KOPT-K1 (cell line): Measurements from ENCODE around the gene GRHPR.
A peak's percentile ranks its signal among the peaks of the same experiment; 100 is the strongest.
"Not testable (repeated sequence)": the region's sequence is repeated elsewhere in the genome, so short reads cannot be mapped to it uniquely, and the experiment has no call there.

Experiments
- H3K27ac ChIP-seq: fragments of 200-600 bp; sonication (generic); 2 replicates; pipeline ENCODE4 v1.5.1; 2016; ENCODE audit warnings: antibody characterized with exemption, mild to moderate bottlenecking, low read depth, low read length; ENCODE audit not compliant: poor library complexity, severe bottlenecking
- H3K36me3 ChIP-seq: fragments of 200-600 bp; sonication (generic); 2 replicates; pipeline ENCODE4 v1.5.1; 2017; ENCODE audit warnings: antibody characterized with exemption, mild to moderate bottlenecking, low read length, moderate library complexity; ENCODE audit not compliant: insufficient read depth
- H3K9me3 ChIP-seq: fragments of 200-600 bp; sonication (generic); 2 replicates; pipeline ENCODE4 v1.5.1; 2017; ENCODE audit warnings: antibody characterized with exemption, low read length, mild to moderate bottlenecking; ENCODE audit not compliant: insufficient read depth, poor library complexity, severe bottlenecking

The GRHPR gene

GRCh38 chr9:37425298-37425752 lies 2.8 kb downstream of the GRHPR start:
- Histone ChIP-seq H3K9me3 (no peaks in the 10 kb centered on the region), H3K36me3 (peaks cover 46% of the 10 kb centered on the region; the same call in 1 of the 2 replicates), H3K27ac (peak overlapping the region; percentile 45)

GRCh38 chr9:37426431-37426830 lies 3.9 kb downstream of the GRHPR start:
- not testable (repeated sequence) for H3K9me3 ChIP-seq, H3K27ac ChIP-seq
- H3K36me3 ChIP-seq, result peaks cover 57% of the 10 kb centered on the region; the same call in 1 of the 2 replicates

DNA sequence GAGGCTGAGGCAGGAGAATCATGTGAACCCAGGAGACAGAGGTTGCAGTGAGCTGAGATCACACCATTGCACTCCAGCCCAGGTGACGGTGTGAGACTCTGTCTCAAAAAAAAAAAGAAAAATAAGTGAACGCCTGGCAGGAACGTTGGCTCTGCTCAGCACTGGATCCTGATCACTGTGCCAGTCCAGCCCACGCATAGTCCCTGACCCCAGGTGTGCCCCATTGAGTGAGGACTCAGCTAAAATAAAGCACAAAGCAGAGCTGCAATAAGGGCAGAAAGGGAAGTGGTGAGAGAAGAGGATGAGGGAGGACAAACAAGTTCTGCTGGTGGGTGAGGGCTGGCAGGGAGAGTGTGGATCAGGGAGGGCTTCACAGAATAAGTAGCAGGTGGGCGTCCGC lies 4.3 kb downstream of the GRHPR start:
- H3K27ac ChIP-seq, result no peak overlapping the region
- peaks cover 61% of the 10 kb centered on the region; the same call in 1 of the 2 replicates for H3K36me3 ChIP-seq
- H3K9me3 ChIP-seq, result no peaks in the 10 kb centered on the region

- Histone ChIP-seq H3K27ac (no peak overlapping the region), H3K9me3 (no peaks in the 10 kb centered on the region), H3K36me3 (peaks cover 67% of the 10 kb centered on the region; the same call in 1 of the 2 replicates)
Measured at GRCh38 chr9:37428345-37428744, 5.8 kb downstream of the GRHPR start.

- Histone ChIP-seq H3K9me3 (no peaks in the 10 kb centered on the region), H3K36me3 (peaks cover 78% of the 10 kb centered on the region; the same call in 1 of the 2 replicates), H3K27ac (no peak overlapping the region)
Measured at GRCh38 chr9:37429441-37430285, 7.2 kb downstream of the GRHPR start.

- peaks cover 87% of the 10 kb centered on the region for H3K36me3 ChIP-seq
Measured at GRCh38 chr9:37430841-37431597, 8.5 kb downstream of the GRHPR start.

GRCh38 chr9:37432020-37432419 lies 9.5 kb downstream of the GRHPR start:
- H3K36me3 ChIP-seq, result peaks cover 88% of the 10 kb centered on the region
- H3K27ac ChIP-seq, result no peak overlapping the region
- H3K9me3 ChIP-seq, result no peaks in the 10 kb centered on the region

More at GRCh38 chr9:37430841-37431597, 8.5 kb downstream of the GRHPR start:
- Histone ChIP-seq H3K27ac (no peak overlapping the region), H3K9me3 (no peaks in the 10 kb centered on the region)

- Histone ChIP-seq H3K9me3 (no peaks in the 10 kb centered on the region), H3K36me3 (peaks cover 88% of the 10 kb centered on the region), H3K27ac (no peak overlapping the region)
Measured at GRCh38 chr9:37433867-37434371, 11.4 kb downstream of the GRHPR start.

DNA sequence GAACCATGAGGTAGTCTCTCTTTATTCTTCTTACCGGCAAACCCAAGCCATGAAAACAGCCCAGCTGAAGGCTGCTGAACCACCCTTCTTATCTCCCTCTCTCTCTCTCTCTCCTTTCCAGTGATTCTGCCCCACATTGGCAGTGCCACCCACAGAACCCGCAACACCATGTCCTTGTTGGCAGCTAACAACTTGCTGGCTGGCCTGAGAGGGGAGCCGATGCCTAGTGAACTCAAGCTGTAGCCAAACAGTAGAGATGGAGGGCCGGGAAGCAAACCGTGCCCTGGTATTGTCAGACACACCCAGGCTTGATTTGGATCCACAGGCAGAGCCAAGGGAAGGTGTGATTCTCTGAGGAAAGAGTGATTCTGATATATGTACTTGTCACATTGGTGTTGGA lies 14.0 kb downstream of the GRHPR start:
- H3K36me3 ChIP-seq, result peaks cover 88% of the 10 kb centered on the region
- H3K9me3 ChIP-seq, result no peaks in the 10 kb centered on the region
- H3K27ac ChIP-seq, result no peak overlapping the region

- H3K36me3 ChIP-seq, result peaks cover 88% of the 10 kb centered on the region
- H3K9me3 ChIP-seq, result no peaks in the 10 kb centered on the region
- H3K27ac ChIP-seq, result no peak overlapping the region
Measured at GRCh38 chr9:37437010-37437409, 14.5 kb downstream of the GRHPR start.

DNA sequence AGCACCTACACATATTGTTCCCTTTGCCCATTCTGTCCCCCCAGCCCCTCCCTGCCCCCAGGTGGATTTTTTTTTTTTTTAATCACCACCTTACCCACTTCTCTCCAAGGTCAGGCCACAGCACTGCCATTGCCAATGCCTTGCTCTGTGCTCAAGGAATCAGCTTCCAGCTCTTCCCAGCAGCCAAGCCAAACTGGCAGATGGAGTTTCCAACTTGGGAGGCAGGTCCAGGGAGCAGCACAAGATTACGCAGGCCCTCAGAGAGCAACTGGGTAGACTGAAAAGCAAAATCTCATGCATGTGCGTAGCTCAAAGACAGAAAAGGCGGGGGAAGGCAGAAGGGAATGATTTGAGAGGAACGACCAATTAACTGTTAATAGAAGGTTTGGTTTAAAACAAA lies 15.1 kb downstream of the GRHPR start:
- peaks cover 93% of the 10 kb centered on the region for H3K36me3 ChIP-seq
- no peaks in the 10 kb centered on the region for H3K9me3 ChIP-seq
- no peak overlapping the region for H3K27ac ChIP-seq

GRCh38 chr9:37438359-37438758 lies 15.9 kb downstream of the GRHPR start:
- H3K36me3 ChIP-seq, result peaks cover 92% of the 10 kb centered on the region
- H3K27ac ChIP-seq, result no peak overlapping the region

GRCh38 chr9:37441776-37442370 lies 19.4 kb downstream of the GRHPR start:
- H3K9me3 ChIP-seq, result no peaks in the 10 kb centered on the region
- peaks cover 72% of the 10 kb centered on the region for H3K36me3 ChIP-seq
- no peak overlapping the region for H3K27ac ChIP-seq

More at GRCh38 chr9:37438359-37438758, 15.9 kb downstream of the GRHPR start:
- no peaks in the 10 kb centered on the region for H3K9me3 ChIP-seq

DNA sequence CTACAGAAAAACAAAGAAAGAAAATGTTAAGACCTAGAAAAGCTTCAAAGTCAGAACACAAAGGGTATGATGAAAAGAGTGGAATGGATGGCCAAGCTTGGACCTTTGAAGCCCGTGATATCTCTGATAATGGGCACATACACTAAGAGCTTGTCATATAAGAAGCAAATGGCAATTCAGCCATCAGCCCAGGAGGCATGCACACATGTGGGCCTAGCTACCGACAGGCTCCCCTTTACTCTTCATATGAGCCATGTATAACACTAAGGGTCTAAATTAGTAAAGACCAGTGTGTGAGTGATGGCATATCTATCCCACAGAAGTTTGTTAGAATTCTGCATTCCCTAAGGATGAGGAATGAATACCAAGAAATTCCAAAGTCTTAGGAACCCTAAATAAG lies 20.1 kb downstream of the GRHPR start:
- H3K36me3 ChIP-seq, result peaks cover 65% of the 10 kb centered on the region
- no peak overlapping the region for H3K27ac ChIP-seq
- H3K9me3 ChIP-seq, result no peaks in the 10 kb centered on the region

DNA sequence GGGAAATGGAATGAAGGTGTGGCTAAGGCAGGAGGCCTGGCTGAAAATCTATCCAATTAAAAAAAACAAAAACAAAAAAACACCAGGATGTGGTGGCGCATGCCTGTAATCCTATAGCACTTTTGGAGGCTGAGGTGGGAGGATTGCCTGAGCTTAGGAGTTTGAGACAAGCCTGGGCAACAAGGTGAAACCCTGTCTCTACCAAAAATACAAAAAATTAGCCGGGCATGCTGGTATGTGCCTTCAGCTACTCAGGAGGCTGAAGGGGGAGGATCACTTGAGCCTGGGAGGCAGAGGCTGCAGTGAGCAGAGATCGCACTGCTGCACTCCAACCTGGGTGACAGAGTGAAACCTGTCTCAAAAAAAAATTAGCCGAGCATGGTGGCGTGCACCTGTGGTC lies 21.1 kb downstream of the GRHPR start:
- Histone ChIP-seq H3K9me3 (no peaks in the 10 kb centered on the region), H3K27ac (no peak overlapping the region), H3K36me3 (peaks cover 63% of the 10 kb centered on the region)
